H1 (cell line): ENCODE results near the gene DSC3. TPM values are rescaled to one million over a fixed set of nuclear protein-coding genes. Genes with fewer than 3 reads are reported as not detected.

Source experiments
- CTCF ChIA-PET: fragments of 300-600 bp; sonication (Branson Sonifier 250); formaldehyde crosslinking; loops from one replicate; lab custom pipeline; 2021; ENCODE audit not compliant: partially characterized antibody; lab: Charles Lee
- POLR2A ChIA-PET: fragments of 300-600 bp; sonication (Branson Sonifier 250); formaldehyde crosslinking; loops from one replicate; lab custom pipeline; 2021; ENCODE audit warnings: inconsistent platforms; ENCODE audit not compliant: partially characterized antibody; lab: Charles Lee
- DNase-seq, 2 experiments: peaks; one replicate each; pipeline versions ENCODE4 v3.0.0 to v3.0.0-alpha.2; 2010 to 2022; ENCODE audit warnings: low spot score in 2 of 2, low read depth in 1 of 2, mixed read lengths in 1 of 2
- FAIRE-seq: peaks from 2 replicates; lab custom pipeline; 2011; peaks lifted over from hg19 to GRCh38; lab: Jason Lieb, UNC
- H2AFZ ChIP-seq: 2 replicates; pipeline ENCODE4 v1.8.1; 2012; ENCODE audit warnings: low read length, inconsistent platforms
- H2AK5ac ChIP-seq: 2 replicates; pipeline ENCODE4 v1.6.1; 2013; ENCODE audit warnings: low read depth, low read length
- H2BK120ac ChIP-seq: replicated peaks from 2 replicates; pipeline ENCODE3; 2013; ENCODE audit warnings: low read depth, low read length, inconsistent platforms
- H2BK12ac ChIP-seq: 2 replicates; pipeline ENCODE4 v1.6.1; 2013; ENCODE audit warnings: low read depth, low read length
- H2BK15ac ChIP-seq: 2 replicates; pipeline ENCODE4 v1.6.1; 2013; ENCODE audit warnings: low read length
- H2BK20ac ChIP-seq: 2 replicates; pipeline ENCODE4 v1.6.1; 2013; ENCODE audit warnings: low read length
- H2BK5ac ChIP-seq: 2 replicates; pipeline ENCODE4 v1.6.1; 2013; ENCODE audit warnings: low read depth, low read length
- H3K14ac ChIP-seq: 2 replicates; pipeline ENCODE4 v1.6.1; 2013; ENCODE audit warnings: inconsistent platforms; ENCODE audit not compliant: insufficient read length
- H3K18ac ChIP-seq: 2 replicates; pipeline ENCODE4 v1.6.1; 2013; ENCODE audit warnings: low read length; ENCODE audit errors: extremely low read depth
- H3K23ac ChIP-seq: 2 replicates; pipeline ENCODE4 v1.6.1; 2013; ENCODE audit warnings: inconsistent platforms; ENCODE audit not compliant: insufficient read length
- H3K23me2 ChIP-seq: 2 replicates; pipeline ENCODE4 v1.6.1; 2013; ENCODE audit warnings: low read depth, low read length
- H3K27ac ChIP-seq: 2 replicates; pipeline ENCODE4 v1.6.1; 2011; ENCODE audit warnings: low read depth, low read length, inconsistent platforms
- H3K27me3 ChIP-seq, 4 experiments: replicated peaks in 1 of 4; 1 replicate in 1 of 4; 2 replicates in 3 of 4; pipeline versions ENCODE4 v1.6.1 to v1.8.1; 2011 to 2013; ENCODE audit warnings: low read length in 3 of 4, mild to moderate bottlenecking in 3 of 4, inconsistent platforms in 2 of 4, mixed read lengths in 2 of 4, moderate library complexity in 1 of 4; ENCODE audit not compliant: control insufficient read depth in 3 of 4, insufficient read depth in 3 of 4; ENCODE audit errors: extremely low read depth in 1 of 4
- H3K36me3 ChIP-seq, 4 experiments: 2 replicates each; pipeline versions ENCODE4 v1.6.1 to v1.8.1; 2011 to 2013; ENCODE audit warnings: mild to moderate bottlenecking in 4 of 4, low read length in 3 of 4, moderate library complexity in 2 of 4, control low read depth in 1 of 4, inconsistent platforms in 1 of 4; ENCODE audit not compliant: insufficient read depth in 4 of 4, control insufficient read depth in 2 of 4
- H3K4ac ChIP-seq: replicated peaks from 2 replicates; pipeline ENCODE3; 2013; ENCODE audit warnings: low read length, low read depth, mixed read lengths, inconsistent platforms; ENCODE audit not compliant: insufficient read length
- H3K4me1 ChIP-seq, 4 experiments: replicated peaks in 1 of 4; 1 replicate in 1 of 4; 2 replicates in 3 of 4; pipeline versions ENCODE4 v1.6.1 to v1.8.1; 2011 to 2013; ENCODE audit warnings: low read length in 3 of 4, inconsistent platforms in 2 of 4, mixed read lengths in 1 of 4; ENCODE audit not compliant: insufficient read depth in 4 of 4, control insufficient read depth in 3 of 4
- H3K4me2 ChIP-seq, 2 experiments: 2 replicates each; pipeline versions ENCODE4 v1.6.1 to v1.8.1; 2011 to 2013; ENCODE audit warnings: low read depth in 2 of 2, low read length in 2 of 2, control low read depth in 1 of 2, inconsistent platforms in 1 of 2, mild to moderate bottlenecking in 1 of 2; ENCODE audit not compliant: insufficient read depth in 1 of 2
- H3K4me3 ChIP-seq, 4 experiments: fragments of 200-600, 300-600 bp in 1 of 4; sonication (generic), shearing (Covaris generic), sonication (Bioruptor Twin) in 1 of 4; 2 replicates each; pipeline versions ENCODE4 v1.5.1 to v1.8.1; 2011 to 2016; ENCODE audit warnings: low read length in 4 of 4, low read depth in 3 of 4, control low read depth in 2 of 4, inconsistent platforms in 2 of 4, mild to moderate bottlenecking in 2 of 4, mixed read lengths in 1 of 4, moderate library complexity in 1 of 4; ENCODE audit not compliant: insufficient read depth in 2 of 4; ENCODE audit errors: extremely low read depth in 1 of 4
- H3K56ac ChIP-seq: replicated peaks from 2 replicates; pipeline ENCODE3; 2013; ENCODE audit warnings: low read depth, mild to moderate bottlenecking, mixed read lengths, low read length, inconsistent platforms; ENCODE audit not compliant: insufficient read length
- H3K79me1 ChIP-seq: 2 replicates; pipeline ENCODE4 v1.6.1; 2013; ENCODE audit warnings: low read depth, low read length, control low read depth
- H3K79me2 ChIP-seq, 2 experiments: 2 replicates each; pipeline versions ENCODE4 v1.6.1 to v1.8.1; 2012 to 2013; ENCODE audit warnings: low read length in 2 of 2, mild to moderate bottlenecking in 2 of 2, inconsistent platforms in 1 of 2; ENCODE audit not compliant: insufficient read depth in 2 of 2, control insufficient read depth in 1 of 2
- H3K9ac ChIP-seq, 4 experiments: replicated peaks in 1 of 4; 1 replicate in 1 of 4; 2 replicates in 3 of 4; pipeline versions ENCODE4 v1.6.1 to v1.8.1; 2011 to 2013; ENCODE audit warnings: low read depth in 3 of 4, low read length in 3 of 4, control low read depth in 2 of 4, mild to moderate bottlenecking in 2 of 4, moderate library complexity in 2 of 4, inconsistent platforms in 1 of 4; ENCODE audit errors: extremely low read depth in 1 of 4
- H3K9me3 ChIP-seq, 2 experiments: 2 replicates each; pipeline versions ENCODE4 v1.6.1 to v1.8.1; 2012 to 2013; ENCODE audit warnings: mild to moderate bottlenecking in 2 of 2, moderate library complexity in 2 of 2, control low read depth in 1 of 2, inconsistent platforms in 1 of 2, low read depth in 1 of 2, low read length in 1 of 2, mixed read lengths in 1 of 2; ENCODE audit not compliant: insufficient read depth in 2 of 2
- H4K20me1 ChIP-seq, 2 experiments: replicated peaks in 1 of 2; 2 replicates each; pipeline versions ENCODE3 to v1.8.1; 2011 to 2013; ENCODE audit warnings: inconsistent platforms in 2 of 2, low read length in 2 of 2, mild to moderate bottlenecking in 1 of 2; ENCODE audit not compliant: insufficient read depth in 2 of 2, control insufficient read depth in 1 of 2
- H4K5ac ChIP-seq: 2 replicates; pipeline ENCODE4 v1.6.1; 2013; ENCODE audit warnings: low read length, low read depth, mixed read lengths, inconsistent platforms; ENCODE audit not compliant: insufficient read length
- H4K8ac ChIP-seq: 2 replicates; pipeline ENCODE4 v1.8.0; 2013; ENCODE audit warnings: mild to moderate bottlenecking, moderate library complexity, low read length, inconsistent platforms; ENCODE audit not compliant: insufficient read depth; ENCODE audit errors: extremely low read depth
- H4K91ac ChIP-seq: replicated peaks from 2 replicates; pipeline ENCODE3; 2013; ENCODE audit warnings: low read length, mixed read lengths, inconsistent platforms; ENCODE audit not compliant: insufficient read length
- CEBPB ChIP-seq: IDR thresholded peaks from 2 replicates; pipeline ENCODE4 v1.6.1; 2012; ENCODE audit warnings: low read depth, low read length
- CREB1 ChIP-seq: IDR thresholded peaks from 2 replicates; pipeline ENCODE4 v1.6.1; 2012; ENCODE audit warnings: inconsistent platforms
- JUN ChIP-seq: IDR thresholded peaks from 2 replicates; pipeline ENCODE4 v1.6.1; 2011; ENCODE audit warnings: low read depth, mild to moderate bottlenecking, improper control_type of control experiment, low read length
- KDM1A ChIP-seq: fragments of 200-600, 300-600 bp; sonication (generic); IDR thresholded peaks from 2 replicates; pipeline ENCODE4 v1.7.1; 2016; ENCODE audit warnings: mild to moderate bottlenecking, low read length, borderline replicate concordance
- KDM4A ChIP-seq: IDR thresholded peaks from one replicate; pipeline ENCODE4 v1.7.1; 2012; ENCODE audit warnings: low read depth, mild to moderate bottlenecking, moderate library complexity, low read length, inconsistent platforms; ENCODE audit not compliant: severe bottlenecking
- MAFK ChIP-seq: IDR thresholded peaks from 2 replicates; pipeline ENCODE4 v1.6.1; 2012; ENCODE audit warnings: low read depth, mild to moderate bottlenecking, improper control_type of control experiment, low read length
- NRF1 ChIP-seq: IDR thresholded peaks from 2 replicates; pipeline ENCODE4 v1.6.1; 2011; ENCODE audit warnings: mild to moderate bottlenecking, low read depth, low read length, improper control_type of control experiment
- POLR2AphosphoS5 ChIP-seq: IDR thresholded peaks from 2 replicates; pipeline ENCODE4 v1.6.1; 2011; ENCODE audit warnings: low read depth, low read length
- RNF2 ChIP-seq: fragments of 200-900, 300-1000 bp; sonication (generic); IDR thresholded peaks from 2 replicates; pipeline ENCODE4 v1.7.1; 2016; ENCODE audit warnings: borderline replicate concordance, low read depth, mild to moderate bottlenecking, antibody characterized with exemption, low read length; ENCODE audit not compliant: poor library complexity, severe bottlenecking; ENCODE audit errors: missing control alignments
- RXRA ChIP-seq: IDR thresholded peaks from 2 replicates; pipeline ENCODE4 v1.6.1; 2011; ENCODE audit warnings: low read depth, mild to moderate bottlenecking, low read length, moderate library complexity; ENCODE audit not compliant: insufficient read depth
- SIN3A ChIP-seq, 2 experiments: IDR thresholded peaks in 1 of 2; conservative IDR thresholded peaks in 1 of 2; 2 replicates each; pipeline ENCODE4 v1.6.1; 2011 to 2012; ENCODE audit warnings: low read length in 2 of 2, improper control_type of control experiment in 1 of 2, low read depth in 1 of 2, mild to moderate bottlenecking in 1 of 2
- SP1 ChIP-seq: IDR thresholded peaks from 2 replicates; pipeline ENCODE4 v1.6.1; 2011; ENCODE audit warnings: low read depth, low read length
- TCF12 ChIP-seq: IDR thresholded peaks from 2 replicates; pipeline ENCODE4 v1.6.1; 2011; ENCODE audit warnings: low read depth, mild to moderate bottlenecking, low read length
- TEAD4 ChIP-seq: IDR thresholded peaks from 2 replicates; pipeline ENCODE4 v1.6.1; 2012; ENCODE audit warnings: low read depth, low read length, inconsistent platforms, mixed read lengths
- WGBS, 2 experiments: shearing (Covaris generic) in 1 of 2; methylation state at CpG; one replicate each; pipeline versions ENCODE4 v1.1.6 to v1.1.7; 2013 to 2015; ENCODE audit warnings: low lambda C conversion rate in 2 of 2, mixed read lengths in 2 of 2, inconsistent platforms in 1 of 2, low coverage in 1 of 2, missing lambda C conversion rate in 1 of 2; ENCODE audit not compliant: insufficient replicate concordance in 2 of 2, insufficient coverage in 1 of 2, insufficient read length in 1 of 2; ENCODE audit errors: extremely low coverage in 1 of 2, missing lambda C conversion rate in 1 of 2; 5-methylcytosine and 5-hydroxymethylcytosine counted together
- polyA plus RNA-seq, 7 experiments: library from polyadenylated mRNA; depleted of rRNA in 3 of 7; stranded (reverse) in 5 of 7; unstranded in 2 of 7; fragments of >200 nt in 5 of 7; fragments of 200-250 nt in 2 of 7; gene quantifications; 1 replicate in 5 of 7; 2 replicates in 1 of 7; 4 replicates in 1 of 7; pipeline versions ENCODE4 v1.2.1 to v1.2.3, GENCODE V29; 2011 to 2013; ENCODE audit warnings: missing spikeins in 2 of 7, mixed read lengths in 2 of 7
- total RNA-seq: library from RNA; stranded (reverse); fragmentation: NEBNext Ultra II Directional; extraction: Animal tissue kit (Norgen Biotek cat#: 25700); gene quantifications from 2 replicates; pipeline ENCODE4 v1.2.1, GENCODE V29; 2021

Gene DSC3
- total and polyA plus RNA-seq, 2 of the 8 experiments (the other 6 are each of a cell fraction or from before 2014, with no cell fraction given) = 0.70 to 3.7 TPM

DNA sequence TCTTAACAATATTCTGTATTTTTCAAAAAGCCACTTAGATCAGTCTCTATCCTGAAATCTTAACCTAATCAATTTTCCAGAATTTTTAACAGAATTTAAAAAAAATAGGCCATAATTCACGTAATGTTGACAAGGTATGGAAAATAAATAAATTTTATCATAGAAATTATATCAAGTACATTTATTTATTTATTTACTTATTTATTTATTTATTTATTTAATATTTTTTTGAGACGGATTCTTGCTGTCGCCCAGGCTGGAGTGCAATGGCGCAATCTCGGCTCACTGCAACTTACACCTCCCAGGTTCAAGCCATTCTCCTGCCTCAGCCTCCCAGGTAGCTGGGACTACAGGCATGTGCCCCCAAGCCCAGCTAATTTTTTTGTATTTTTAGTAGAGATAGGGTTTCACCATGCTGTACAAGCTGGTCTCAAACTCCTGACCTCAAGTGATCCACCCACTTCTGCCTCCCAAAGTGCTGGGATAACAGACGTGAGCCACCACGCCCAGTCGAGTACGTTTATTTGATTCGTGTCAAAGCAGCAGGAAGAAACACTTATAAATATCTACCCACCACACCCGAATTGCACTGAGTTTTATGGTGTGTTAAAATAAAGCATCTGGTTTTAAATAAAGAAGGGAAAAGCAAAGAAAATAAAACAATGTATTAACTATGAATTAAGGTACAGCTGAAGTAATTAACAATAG is 60.1 kb downstream of the DSC3 start:
- Histone ChIP-seq H2BK20ac (no peak overlapping the region), H3K18ac (no peak overlapping the region), H2BK5ac (no peak overlapping the region), H2BK12ac (no peak overlapping the region), H3K4me1 (no peaks in the 10 kb centered on the region), H3K4me3 (no peak overlapping the region), H4K20me1 (peaks cover 0 to 4% of the 10 kb centered on the region in 2 experiments), H2BK120ac (no peak overlapping the region), H3K14ac (no peak overlapping the region), H3K36me3 (no peaks in the 10 kb centered on the region), H4K8ac (no peak overlapping the region), H3K79me1 (no peaks in the 10 kb centered on the region), H3K9ac (no peak overlapping the region), H3K23me2 (peaks cover 3% of the 10 kb centered on the region; the same call in 1 of the 2 replicates), H3K27me3 (no peaks in the 10 kb centered on the region), H3K4me2 (no peak overlapping the region), H2AK5ac (no peak overlapping the region), H2BK15ac (no peak overlapping the region), H3K4ac (no peak overlapping the region), H3K23ac (no peak overlapping the region), H3K9me3 (no peaks in the 10 kb centered on the region), H4K91ac (no peak overlapping the region), H4K5ac (no peak overlapping the region), H3K56ac (no peak overlapping the region), H3K79me2 (no peaks in the 10 kb centered on the region), H3K27ac (no peak overlapping the region), H2AFZ (no peak overlapping the region)
- FAIRE-seq (no peak), DNase-seq (no peak)
- 85% methylated on average over 11 of the region's 11 CpGs; no CpG with 5 or more reads in 1 of the 2 experiments for WGBS, 2 experiments
- POLR2A ChIA-PET = no interaction called here
- CTCF ChIA-PET = no interaction called here
- no peak for TF ChIP-seq TCF12
- no peak for TF ChIP-seq RXRA
- TF ChIP-seq JUN = no peak
- TF ChIP-seq RNF2 = no peak
- no peak for TF ChIP-seq KDM1A
- TF ChIP-seq SP1 = no peak
- TF ChIP-seq POLR2AphosphoS5 = no peak
- TF ChIP-seq KDM4A = no peak
- no peak for TF ChIP-seq NRF1
- no peak for TF ChIP-seq CREB1
- TF ChIP-seq TEAD4 = no peak
- no peak for TF ChIP-seq SIN3A (conservative IDR thresholded peaks at IDR 0.05 in 1 of 2, IDR thresholded peaks at IDR 0.05 in 1 of 2; ENCODE audit: low read depth in 1 of 2, low read length in 2 of 2)
- TF ChIP-seq CEBPB = no peak
- TF ChIP-seq MAFK = no peak
